Stimulated activated CD4-positive, alpha-beta T cell treated with anti-CD3 and anti-CD28 coated beads, Interleukin-12 subunit alpha, Interleukin-12 subunit beta, amount 100 ng/mL, for 24 hours (primary cell): ENCODE data around the gene CD180.
"Not testable (repeated sequence)": the region's sequence is repeated elsewhere in the genome, so short reads cannot be mapped to it uniquely, and the experiment has no call there.

Experiments
- DNase-seq, 2 experiments: peaks; one replicate each; pipeline ENCODE4 v3.0.0-alpha.2; 2020; ENCODE audit warnings: low read depth in 2 of 2

CD180 gene

GRCh38 chr5:67188274-67189078 is 8.1 kb downstream of the CD180 start:
- DNase-seq: no peak

GRCh38 chr5:67187006-67187715 is 9.4 kb downstream of the CD180 start:
- no peak for DNase-seq

GRCh38 chr5:67183859-67184258 is 12.7 kb downstream of the CD180 start:
- no peak for DNase-seq

- DNase-seq: no peak
Observed at GRCh38 chr5:67182301-67182790, 14.3 kb downstream of the CD180 start.

GRCh38 chr5:67181648-67182221 is 14.9 kb downstream of the CD180 start:
- DNase-seq: no peak

- no peak for DNase-seq
Observed at GRCh38 chr5:67179697-67180361, 16.8 kb downstream of the CD180 start.

GRCh38 chr5:67178966-67179365 is 17.6 kb downstream of the CD180 start:
- DNase-seq: no peak

GRCh38 chr5:67178085-67178484 is 18.5 kb downstream of the CD180 start:
- DNase-seq: no peak

GRCh38 chr5:67176936-67177335 is 19.7 kb downstream of the CD180 start:
- DNase-seq: no peak

GRCh38 chr5:67173959-67174358 is 22.6 kb downstream of the CD180 start:
- DNase-seq: no peak

GRCh38 chr5:67173351-67173750 is 23.2 kb downstream of the CD180 start:
- not testable (repeated sequence) for DNase-seq

- no peak for DNase-seq
Observed at GRCh38 chr5:67170767-67171166, 25.8 kb downstream of the CD180 start.

- DNase-seq: no peak
Observed at GRCh38 chr5:67168069-67168468, 28.5 kb downstream of the CD180 start.

GRCh38 chr5:67166460-67167285 is 29.9 kb downstream of the CD180 start:
- DNase-seq: peak; percentile 33 to 64

GRCh38 chr5:67165526-67166459 is 30.8 kb downstream of the CD180 start:
- DNase-seq: peak; percentile 56 to 72

GRCh38 chr5:67164856-67165525 is 31.6 kb downstream of the CD180 start:
- no peak for DNase-seq

GRCh38 chr5:67163863-67164595 is 32.6 kb downstream of the CD180 start:
- DNase-seq: no peak

GRCh38 chr5:67163231-67163756 is 33.3 kb downstream of the CD180 start:
- DNase-seq: no peak

- no peak for DNase-seq
Observed at GRCh38 chr5:67161767-67162166, 34.8 kb downstream of the CD180 start.
